ENCODE measurements around the gene NUDT16L1.

The NUDT16L1 gene

GRCh38 chr16:4664538-4665418, 28.6 kb upstream of the NUDT16L1 start:
- TF ChIP-seq, protein P1, sequence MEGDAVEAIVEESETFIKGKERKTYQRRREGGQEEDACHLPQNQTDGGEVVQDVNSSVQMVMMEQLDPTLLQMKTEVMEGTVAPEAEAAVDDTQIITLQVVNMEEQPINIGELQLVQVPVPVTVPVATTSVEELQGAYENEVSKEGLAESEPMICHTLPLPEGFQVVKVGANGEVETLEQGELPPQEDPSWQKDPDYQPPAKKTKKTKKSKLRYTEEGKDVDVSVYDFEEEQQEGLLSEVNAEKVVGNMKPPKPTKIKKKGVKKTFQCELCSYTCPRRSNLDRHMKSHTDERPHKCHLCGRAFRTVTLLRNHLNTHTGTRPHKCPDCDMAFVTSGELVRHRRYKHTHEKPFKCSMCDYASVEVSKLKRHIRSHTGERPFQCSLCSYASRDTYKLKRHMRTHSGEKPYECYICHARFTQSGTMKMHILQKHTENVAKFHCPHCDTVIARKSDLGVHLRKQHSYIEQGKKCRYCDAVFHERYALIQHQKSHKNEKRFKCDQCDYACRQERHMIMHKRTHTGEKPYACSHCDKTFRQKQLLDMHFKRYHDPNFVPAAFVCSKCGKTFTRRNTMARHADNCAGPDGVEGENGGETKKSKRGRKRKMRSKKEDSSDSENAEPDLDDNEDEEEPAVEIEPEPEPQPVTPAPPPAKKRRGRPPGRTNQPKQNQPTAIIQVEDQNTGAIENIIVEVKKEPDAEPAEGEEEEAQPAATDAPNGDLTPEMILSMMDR (conservative IDR thresholded peaks at IDR 0.05; ENCODE audit: low read depth, low read length): no peak
- H3K4me3 ChIP-seq (ENCODE audit: low read length): no peak overlapping the region
- no peak for DNase-seq (ENCODE audit: low read depth)

DNA sequence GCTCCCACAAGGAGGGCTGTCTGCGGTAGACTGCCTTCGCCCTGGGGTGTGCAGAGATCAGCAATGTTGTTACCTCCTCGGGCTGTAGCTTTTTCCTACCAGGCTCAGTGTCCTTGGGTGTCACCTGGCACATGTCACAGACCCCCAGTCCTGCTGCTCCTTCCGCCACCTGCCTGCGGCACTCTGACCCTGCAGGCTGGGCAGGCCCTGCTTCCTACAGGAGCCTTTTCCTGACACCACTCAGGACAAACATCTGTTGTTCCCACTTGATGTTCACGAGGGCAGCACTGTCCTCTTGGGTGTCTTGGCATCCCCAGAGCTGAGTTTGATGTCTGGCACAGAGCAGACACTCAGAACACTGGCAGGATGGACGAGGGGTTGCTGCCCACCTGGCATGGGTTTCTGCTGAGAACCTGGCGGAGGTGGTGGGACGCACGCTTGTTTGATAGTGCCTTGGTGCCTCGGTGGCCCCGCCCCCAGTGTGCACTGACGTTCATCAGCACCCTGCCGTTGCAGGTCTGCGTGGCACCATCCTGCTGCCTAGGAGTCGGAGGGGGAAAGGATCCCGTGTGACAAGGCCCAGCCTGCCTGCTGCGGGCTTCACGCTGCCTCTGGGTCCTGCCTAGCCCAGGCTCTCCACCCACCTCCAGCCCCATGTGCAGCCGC, 26.7 kb upstream of the NUDT16L1 start:
- DNase-seq (ENCODE audit: low read depth): no peak
- TF ChIP-seq, protein P1 (conservative IDR thresholded peaks at IDR 0.05; ENCODE audit: low read depth, low read length): no peak

DNA sequence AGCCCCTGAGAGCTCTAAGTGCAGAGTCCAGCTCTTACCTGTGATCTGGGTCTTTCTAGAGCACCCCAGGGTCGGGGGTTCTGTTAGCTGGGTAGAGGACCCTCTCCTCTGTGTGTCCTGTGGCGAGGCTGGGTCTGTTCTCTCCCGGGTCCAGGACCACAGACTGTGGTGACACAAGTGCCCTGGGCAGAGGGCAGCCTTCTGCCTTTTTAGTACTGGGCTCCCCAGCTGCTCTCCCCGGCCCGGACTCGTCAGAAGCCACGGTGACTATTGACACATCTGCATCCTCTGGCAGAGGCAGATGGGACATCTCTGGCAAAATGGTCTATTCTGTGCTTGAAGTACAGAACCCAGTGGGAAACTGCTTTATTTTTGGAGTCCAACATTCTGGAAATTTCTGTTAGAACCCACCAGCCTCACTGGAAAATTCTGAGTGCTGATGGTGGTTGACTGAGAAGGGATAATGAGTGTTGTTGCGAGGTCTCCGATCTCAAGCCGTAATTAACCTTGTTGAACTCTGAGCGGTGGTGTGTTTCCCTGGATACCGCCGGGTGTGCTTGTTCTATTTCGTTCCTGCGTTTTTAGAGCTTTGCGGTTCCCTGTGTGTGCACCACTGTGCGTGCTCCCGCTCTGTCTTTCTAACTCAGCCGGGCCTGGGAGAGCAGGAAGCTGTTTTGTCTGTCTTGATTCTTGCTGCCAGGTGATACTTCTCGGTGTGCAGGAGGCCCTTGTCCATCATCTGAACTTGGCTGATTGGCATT, 26.0 kb upstream of the NUDT16L1 start:
- no peak for DNase-seq (ENCODE audit: low read depth)
- no peak overlapping the region for H3K4me3 ChIP-seq (ENCODE audit: low read length)
- TF ChIP-seq, protein P1 (conservative IDR thresholded peaks at IDR 0.05; ENCODE audit: low read depth, low read length): no peak

More for the DNA sequence above, 26.7 kb upstream of the NUDT16L1 start:
- H3K4me3 ChIP-seq (ENCODE audit: low read length): no peak overlapping the region

GRCh38 chr16:4668313-4668960, 24.9 kb upstream of the NUDT16L1 start:
- no peak overlapping the region for H3K4me3 ChIP-seq (ENCODE audit: low read length)
- TF ChIP-seq, protein P1 (conservative IDR thresholded peaks at IDR 0.05; ENCODE audit: low read depth, low read length): no peak
- DNase-seq (ENCODE audit: low read depth): no peak

DNA sequence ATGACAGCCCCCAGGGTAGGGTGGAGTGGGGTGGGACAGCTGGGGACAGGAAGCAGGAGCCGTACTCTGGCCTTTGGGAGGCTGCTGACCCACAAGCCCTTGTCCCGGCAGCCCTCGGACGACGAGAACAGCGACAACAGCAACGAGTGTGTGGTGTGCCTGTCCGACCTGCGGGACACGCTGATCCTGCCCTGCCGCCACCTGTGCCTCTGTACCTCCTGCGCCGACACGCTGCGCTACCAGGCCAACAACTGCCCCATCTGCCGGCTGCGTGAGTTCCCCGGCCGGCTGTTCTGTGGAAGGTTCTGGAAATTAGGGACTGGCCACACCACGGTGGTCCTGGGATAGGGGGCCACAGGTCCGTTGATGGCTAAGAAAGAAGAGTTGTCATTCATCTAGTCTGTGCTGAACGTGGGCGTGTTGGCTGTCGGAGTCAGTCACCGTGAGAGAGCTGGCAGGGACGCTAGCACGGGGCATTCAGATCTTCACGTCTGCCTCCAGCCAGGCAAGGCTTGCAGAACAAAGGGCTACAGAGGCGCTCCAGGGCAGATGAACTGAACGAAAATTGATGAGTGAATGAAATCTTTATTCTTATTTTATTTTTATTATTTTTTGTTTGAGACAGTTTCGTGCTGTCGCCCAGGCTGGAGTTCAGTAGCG, 19.8 kb upstream of the NUDT16L1 start:
- DNase-seq (ENCODE audit: low read depth): no peak
- TF ChIP-seq, protein P1 (conservative IDR thresholded peaks at IDR 0.05; ENCODE audit: low read depth, low read length): no peak
- no peak overlapping the region for H3K4me3 ChIP-seq (ENCODE audit: low read length)

GRCh38 chr16:4674926-4675530, 18.3 kb upstream of the NUDT16L1 start:
- no peak for DNase-seq (ENCODE audit: low read depth)
- TF ChIP-seq, protein P1 (conservative IDR thresholded peaks at IDR 0.05; ENCODE audit: low read depth, low read length): no peak

More at GRCh38 chr16:4674926-4675530, 18.3 kb upstream of the NUDT16L1 start:
- H3K4me3 ChIP-seq (ENCODE audit: low read length): no peak overlapping the region
